A204.1 (cell line): ENCODE data around the gene CD84.
"Not testable (repeated sequence)": the region's sequence is repeated elsewhere in the genome, so short reads cannot be mapped to it uniquely, and the experiment has no call there.

Experiments used
- FAIRE-seq: peaks from 2 replicates; lab custom pipeline; 2012; peaks lifted over from hg19 to GRCh38; lab: Jason Lieb, UNC

Gene CD84

GRCh38 chr1:160569806-160570205, 9.5 kb downstream of the CD84 start:
- no peak for FAIRE-seq

GRCh38 chr1:160567858-160568682, 11.2 kb downstream of the CD84 start:
- FAIRE-seq, result no peak

- no peak for FAIRE-seq
Measured at GRCh38 chr1:160567341-160567740, 12.0 kb downstream of the CD84 start.

- FAIRE-seq, result no peak
Measured at GRCh38 chr1:160565564-160565963, 13.7 kb downstream of the CD84 start.

- FAIRE-seq, result not testable (repeated sequence)
Measured at GRCh38 chr1:160563230-160563629, 16.1 kb downstream of the CD84 start.

- FAIRE-seq, result not testable (repeated sequence)
Measured at GRCh38 chr1:160562745-160563144, 16.6 kb downstream of the CD84 start.

GRCh38 chr1:160560806-160561205, 18.5 kb downstream of the CD84 start:
- FAIRE-seq, result no peak

- FAIRE-seq, result no peak
Measured at GRCh38 chr1:160560045-160560705, 19.1 kb downstream of the CD84 start.

GRCh38 chr1:160559437-160559836, 19.9 kb downstream of the CD84 start:
- not testable (repeated sequence) for FAIRE-seq

GRCh38 chr1:160558660-160559380, 20.5 kb downstream of the CD84 start:
- no peak for FAIRE-seq

- FAIRE-seq, result no peak
Measured at GRCh38 chr1:160553778-160554177, 25.5 kb downstream of the CD84 start.

GRCh38 chr1:160552425-160552824, 26.9 kb downstream of the CD84 start:
- FAIRE-seq, result no peak

GRCh38 chr1:160550572-160551034, 28.7 kb downstream of the CD84 start:
- no peak for FAIRE-seq

- no peak for FAIRE-seq
Measured at GRCh38 chr1:160549665-160550006, 29.7 kb downstream of the CD84 start.

- FAIRE-seq, result no peak
Measured at GRCh38 chr1:160548960-160549664, 30.2 kb downstream of the CD84 start.

GRCh38 chr1:160548183-160548582, 31.1 kb downstream of the CD84 start:
- FAIRE-seq, result no peak

- no peak for FAIRE-seq
Measured at GRCh38 chr1:160547422-160547821, 31.9 kb downstream of the CD84 start.

- FAIRE-seq, result no peak
Measured at GRCh38 chr1:160546942-160547341, 32.4 kb downstream of the CD84 start.

GRCh38 chr1:160544647-160545046, 34.6 kb downstream of the CD84 start:
- peak; percentile 21 for FAIRE-seq

- no peak for FAIRE-seq
Measured at GRCh38 chr1:160542303-160542945, 36.9 kb downstream of the CD84 start.

- FAIRE-seq, result no peak
Measured at GRCh38 chr1:160541622-160542302, 37.5 kb downstream of the CD84 start.
